GM19452 (cell line): ENCODE data around the gene ELOA2.
"Not testable (repeated sequence)": the region's sequence is repeated elsewhere in the genome, so short reads cannot be mapped to it uniquely, and the experiment has no call there.

Experiments used
- ATAC-seq: cut with Tn5 transposase; IDR thresholded peaks from one replicate; pipeline ENCODE4 v1.9.1; 2021; ENCODE audit not compliant: unreplicated experiment

Gene ELOA2

GRCh38 chr18:47023769-47024465 is 11.5 kb downstream of the ELOA2 start:
- ATAC-seq: not testable (repeated sequence)

GRCh38 chr18:47022821-47023220 is 12.6 kb downstream of the ELOA2 start:
- ATAC-seq: not testable (repeated sequence)

GRCh38 chr18:47020757-47021156 is 14.7 kb downstream of the ELOA2 start:
- not testable (repeated sequence) for ATAC-seq

GRCh38 chr18:47019870-47020269 is 15.6 kb downstream of the ELOA2 start:
- not testable (repeated sequence) for ATAC-seq
